IMR-90 (cell line): ENCODE data around the gene FRY. TPM values are rescaled to one million over a fixed set of nuclear protein-coding genes. Genes with fewer than 3 reads are reported as not detected.

ENCODE experiments used
- ATAC-seq: fragments of 200-7000 bp; cut with Tn5 transposase; 2 replicates; pipeline ENCODE4 v1.9.1; 2020; ENCODE audit warnings: low read depth, mild to moderate bottlenecking, moderate library complexity
- BruUV-seq: library from RNA; stranded (reverse); fragments of 400-500 nt; replicated peaks from 2 replicates; lab custom pipeline; 2021; lab: Mats Ljungman, UMichigan
- CTCF ChIA-PET: fragments of 300-600 bp; formaldehyde crosslinking; extraction: SDS; loops from one replicate; lab custom pipeline; 2021; ENCODE audit warnings: antibody characterized with exemption; lab: Yijun Ruan, JAX
- POLR2A ChIA-PET: fragments of 300-600 bp; sonication (Branson Sonifier 250); formaldehyde crosslinking; loops from one replicate; lab custom pipeline; 2022; ENCODE audit warnings: antibody characterized with exemption; ENCODE audit not compliant: unreplicated experiment; lab: Charles Lee
- DNase-seq: peaks from one replicate; pipeline ENCODE4 v3.0.0; 2013
- H2AFZ ChIP-seq: replicated peaks from 2 replicates; pipeline ENCODE3; 2013; ENCODE audit warnings: low read length, mild to moderate bottlenecking; ENCODE audit not compliant: poor library complexity
- H2AK5ac ChIP-seq: 2 replicates; pipeline ENCODE4 v1.6.1; 2013; ENCODE audit warnings: low read depth, low read length, inconsistent platforms
- H2AK9ac ChIP-seq: replicated peaks from 2 replicates; pipeline ENCODE3; 2013; ENCODE audit warnings: mild to moderate bottlenecking, low read depth, low read length, moderate library complexity; ENCODE audit not compliant: poor library complexity
- H2BK120ac ChIP-seq: 2 replicates; pipeline ENCODE4 v1.6.1; 2013; ENCODE audit warnings: low read depth, low read length, inconsistent platforms
- H2BK15ac ChIP-seq: 3 replicates; pipeline ENCODE4 v1.6.1; 2013; ENCODE audit warnings: low read depth, low read length, inconsistent platforms
- H2BK20ac ChIP-seq: 2 replicates; pipeline ENCODE4 v1.6.1; 2013; ENCODE audit warnings: low read depth, mild to moderate bottlenecking, inconsistent platforms, low read length, moderate library complexity
- H2BK5ac ChIP-seq: 2 replicates; pipeline ENCODE4 v1.6.1; 2013; ENCODE audit warnings: mild to moderate bottlenecking, low read depth, low read length, inconsistent platforms; ENCODE audit not compliant: poor library complexity, severe bottlenecking
- H3K14ac ChIP-seq: replicated peaks from 2 replicates; pipeline ENCODE4 v1.6.1; 2013; ENCODE audit warnings: low read depth, low read length, inconsistent platforms
- H3K18ac ChIP-seq: 2 replicates; pipeline ENCODE4 v1.6.1; 2013; ENCODE audit warnings: low read depth, low read length, control low read depth
- H3K23ac ChIP-seq: 2 replicates; pipeline ENCODE4 v1.6.1; 2013; ENCODE audit warnings: low read depth, low read length, inconsistent platforms
- H3K27ac ChIP-seq: 2 replicates; pipeline ENCODE4 v1.5.1; 2013; ENCODE audit warnings: mild to moderate bottlenecking, control low read depth, low read length; ENCODE audit not compliant: insufficient read depth
- H3K27me3 ChIP-seq: 2 replicates; pipeline ENCODE4 v1.6.1; 2013; ENCODE audit warnings: low read length; ENCODE audit not compliant: control insufficient read depth, insufficient read depth
- H3K36me3 ChIP-seq: 2 replicates; pipeline ENCODE4 v1.6.1; 2013; ENCODE audit warnings: low read length, mixed read lengths; ENCODE audit not compliant: control insufficient read depth, insufficient read depth
- H3K4ac ChIP-seq: 2 replicates; pipeline ENCODE4 v1.6.1; 2013; ENCODE audit warnings: low read depth, low read length, inconsistent platforms
- H3K4me1 ChIP-seq: 2 replicates; pipeline ENCODE4 v1.6.1; 2013; ENCODE audit warnings: low read length, mixed read lengths; ENCODE audit not compliant: control insufficient read depth, insufficient read depth
- H3K4me2 ChIP-seq: 2 replicates; pipeline ENCODE4 v1.6.1; 2013; ENCODE audit warnings: low read depth, mild to moderate bottlenecking, control low read depth, low read length, moderate library complexity
- H3K4me3 ChIP-seq: 2 replicates; pipeline ENCODE4 v1.5.1; 2013; ENCODE audit warnings: low read depth, mild to moderate bottlenecking, control low read depth, low read length, moderate library complexity; ENCODE audit not compliant: insufficient read depth
- H3K56ac ChIP-seq: 2 replicates; pipeline ENCODE4 v1.6.1; 2013; ENCODE audit warnings: low read length, inconsistent platforms; ENCODE audit not compliant: insufficient read depth; ENCODE audit errors: extremely low read depth
- H3K79me1 ChIP-seq, 2 experiments: 2 replicates each; pipeline ENCODE4 v1.6.1; 2013; ENCODE audit warnings: low read length in 2 of 2, inconsistent platforms in 1 of 2, low read depth in 1 of 2
- H3K9ac ChIP-seq: 2 replicates; pipeline ENCODE4 v1.6.1; 2013; ENCODE audit warnings: low read depth, low read length, control low read depth
- H3K9me1 ChIP-seq: 2 replicates; pipeline ENCODE4 v1.6.1; 2013; ENCODE audit warnings: low read length, inconsistent platforms; ENCODE audit not compliant: insufficient read depth
- H3K9me3 ChIP-seq: 2 replicates; pipeline ENCODE4 v1.6.1; 2013; ENCODE audit warnings: low read length; ENCODE audit not compliant: control insufficient read depth, insufficient read depth
- H4K20me1 ChIP-seq: 2 replicates; pipeline ENCODE4 v1.6.1; 2013; ENCODE audit warnings: low read length, inconsistent platforms; ENCODE audit not compliant: insufficient read depth
- H4K5ac ChIP-seq: 2 replicates; pipeline ENCODE4 v1.6.1; 2013; ENCODE audit warnings: mild to moderate bottlenecking, low read depth, low read length, control low read depth
- H4K8ac ChIP-seq, 2 experiments: 2 replicates each; pipeline ENCODE4 v1.6.1; 2013; ENCODE audit warnings: low read depth in 2 of 2, low read length in 2 of 2, control low read depth in 1 of 2, inconsistent platforms in 1 of 2
- H4K91ac ChIP-seq: 2 replicates; pipeline ENCODE4 v1.6.1; 2013; ENCODE audit warnings: low read depth, low read length, inconsistent platforms; ENCODE audit not compliant: insufficient read depth
- BHLHE40 ChIP-seq: fragments of 150-350 bp; IDR thresholded peaks from 2 replicates; pipeline ENCODE4 v1.6.1; 2016; ENCODE audit warnings: mild to moderate bottlenecking, low read depth, low read length
- CEBPB ChIP-seq: IDR thresholded peaks from 2 replicates; pipeline ENCODE4 v1.6.1; 2012; ENCODE audit warnings: low read depth, low read length, improper control_type of control experiment
- MAZ ChIP-seq: IDR thresholded peaks from 2 replicates; pipeline ENCODE4 v1.6.1; 2012; ENCODE audit warnings: low read depth, mild to moderate bottlenecking, low read length, improper control_type of control experiment, moderate library complexity, borderline replicate concordance
- MXI1 ChIP-seq: IDR thresholded peaks from 2 replicates; pipeline ENCODE4 v1.6.1; 2012; ENCODE audit warnings: low read depth, mild to moderate bottlenecking, low read length, moderate library complexity, borderline replicate concordance
- RFX5 ChIP-seq: IDR thresholded peaks from 2 replicates; pipeline ENCODE4 v1.8.0; 2012; ENCODE audit warnings: low read depth, mild to moderate bottlenecking, low read length, moderate library complexity
- dilution Hi-C: fragments of 300-500 bp; cut with HindIII; formaldehyde crosslinking; loops from one replicate; pipeline ENCODE4 v1.14.3; 2018; ENCODE audit warnings: low sequenced_read_pairs; ENCODE audit not compliant: unreplicated experiment
- in situ Hi-C: fragments of 300-500 bp; cut with MboI; formaldehyde crosslinking; loops from 3 replicates; pipeline ENCODE4 v1.14.3; 2019; ENCODE audit warnings: low sequenced_read_pairs, inconsistent platforms, mixed read lengths
- intact Hi-C: fragments of 100-400 bp; cut with micrococcal nuclease; formaldehyde crosslinking; loops from 2 replicates; pipeline ENCODE4 v1.10.0; 2022
- polyA plus RNA-seq, 3 experiments: library from polyadenylated mRNA; depleted of rRNA; stranded (reverse); fragments of >200 nt; gene quantifications; 2 replicates each; pipeline ENCODE4 v1.2.3, GENCODE V29; 2012; ENCODE audit warnings: low replicate concordance in 1 of 3
- total RNA-seq: library from RNA; depleted of rRNA; stranded (reverse); fragments of >200 nt; gene quantifications from 2 replicates; pipeline ENCODE4 v1.2.3, GENCODE V29; 2012
- TF ChIP-seq, protein P1 (sequence below): conservative IDR thresholded peaks from 2 replicates; pipeline ENCODE4 v1.5.1; 2012; ENCODE audit warnings: mild to moderate bottlenecking, low read depth, low read length, improper control_type of control experiment
- TF ChIP-seq, protein P2 (sequence below): fragments of 150-350 bp; IDR thresholded peaks from 2 replicates; pipeline ENCODE4 v1.6.1; 2016; ENCODE audit warnings: low read depth, mild to moderate bottlenecking, low read length, moderate library complexity, borderline replicate concordance

FRY gene
- total and polyA plus RNA-seq, 2 of the 4 experiments (the other 2 are of a cell fraction), result 3.0 to 4.8 TPM

DNA sequence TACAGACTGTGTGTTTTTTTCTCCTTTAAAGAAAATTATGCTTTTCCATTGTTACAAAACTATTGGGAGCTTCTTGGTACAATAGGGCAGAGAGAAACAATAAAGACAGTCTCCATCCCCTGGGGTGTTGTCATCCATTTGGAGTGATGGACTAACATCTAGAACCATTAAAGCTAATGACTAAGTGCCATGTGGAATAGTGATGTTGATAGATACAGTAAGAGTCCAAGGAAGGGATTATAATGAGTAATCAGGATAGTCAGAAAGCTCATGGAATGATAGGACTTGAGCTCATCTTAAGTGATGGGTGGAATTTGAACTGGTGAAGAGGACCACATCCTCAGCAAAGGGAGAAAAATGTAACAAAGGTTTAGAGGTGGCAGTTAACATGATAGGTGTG is 24.1 kb upstream of the FRY start:
- DNase-seq, result peak; percentile 8
- Histone ChIP-seq H2BK20ac (no peak overlapping the region), H4K5ac (no peak overlapping the region), H2BK120ac (no peak overlapping the region), H2AK9ac (no peak overlapping the region), H4K20me1 (no peaks in the 10 kb centered on the region), H3K36me3 (no peaks in the 10 kb centered on the region), H3K18ac (no peak overlapping the region), H3K4me1 (no peaks in the 10 kb centered on the region; the same call in 1 of the 2 replicates), H2AFZ (no peak overlapping the region), H3K4me2 (no peak overlapping the region), H3K27ac (no peak overlapping the region), H2AK5ac (no peak overlapping the region), H3K56ac (no peak overlapping the region), H3K4ac (no peak overlapping the region), H3K14ac (no peak overlapping the region), H4K8ac (no peak overlapping the region), H4K91ac (no peak overlapping the region), H3K23ac (no peak overlapping the region), H3K9ac (no peak overlapping the region), H3K9me3 (no peaks in the 10 kb centered on the region), H2BK5ac (no peak overlapping the region), H3K4me3 (no peak overlapping the region), H3K9me1 (no peaks in the 10 kb centered on the region), H2BK15ac (no peak overlapping the region), H3K27me3 (no peaks in the 10 kb centered on the region; the same call in 1 of the 2 replicates), H3K79me1 (no peaks in the 10 kb centered on the region)
- TF ChIP-seq BHLHE40 (no peak), MXI1 (no peak), MAZ (no peak), RFX5 (no peak), CEBPB (no peak)
- TF ChIP-seq, protein P1, sequence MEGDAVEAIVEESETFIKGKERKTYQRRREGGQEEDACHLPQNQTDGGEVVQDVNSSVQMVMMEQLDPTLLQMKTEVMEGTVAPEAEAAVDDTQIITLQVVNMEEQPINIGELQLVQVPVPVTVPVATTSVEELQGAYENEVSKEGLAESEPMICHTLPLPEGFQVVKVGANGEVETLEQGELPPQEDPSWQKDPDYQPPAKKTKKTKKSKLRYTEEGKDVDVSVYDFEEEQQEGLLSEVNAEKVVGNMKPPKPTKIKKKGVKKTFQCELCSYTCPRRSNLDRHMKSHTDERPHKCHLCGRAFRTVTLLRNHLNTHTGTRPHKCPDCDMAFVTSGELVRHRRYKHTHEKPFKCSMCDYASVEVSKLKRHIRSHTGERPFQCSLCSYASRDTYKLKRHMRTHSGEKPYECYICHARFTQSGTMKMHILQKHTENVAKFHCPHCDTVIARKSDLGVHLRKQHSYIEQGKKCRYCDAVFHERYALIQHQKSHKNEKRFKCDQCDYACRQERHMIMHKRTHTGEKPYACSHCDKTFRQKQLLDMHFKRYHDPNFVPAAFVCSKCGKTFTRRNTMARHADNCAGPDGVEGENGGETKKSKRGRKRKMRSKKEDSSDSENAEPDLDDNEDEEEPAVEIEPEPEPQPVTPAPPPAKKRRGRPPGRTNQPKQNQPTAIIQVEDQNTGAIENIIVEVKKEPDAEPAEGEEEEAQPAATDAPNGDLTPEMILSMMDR, result no peak
- TF ChIP-seq, protein P2, sequence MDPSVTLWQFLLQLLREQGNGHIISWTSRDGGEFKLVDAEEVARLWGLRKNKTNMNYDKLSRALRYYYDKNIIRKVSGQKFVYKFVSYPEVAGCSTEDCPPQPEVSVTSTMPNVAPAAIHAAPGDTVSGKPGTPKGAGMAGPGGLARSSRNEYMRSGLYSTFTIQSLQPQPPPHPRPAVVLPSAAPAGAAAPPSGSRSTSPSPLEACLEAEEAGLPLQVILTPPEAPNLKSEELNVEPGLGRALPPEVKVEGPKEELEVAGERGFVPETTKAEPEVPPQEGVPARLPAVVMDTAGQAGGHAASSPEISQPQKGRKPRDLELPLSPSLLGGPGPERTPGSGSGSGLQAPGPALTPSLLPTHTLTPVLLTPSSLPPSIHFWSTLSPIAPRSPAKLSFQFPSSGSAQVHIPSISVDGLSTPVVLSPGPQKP, result no peak
- no TSS peak for BruUV-seq
- dilution Hi-C loops, result no loop called here
- no peak for ATAC-seq
- intact Hi-C loops, result no loop called here
- CTCF ChIA-PET, result interaction anchor here (0.8 kb wide), 1 partner anchor 9 kb away, joined by 3 read pairs; no protein-coding TSS in a partner anchor
- in situ Hi-C loops, result no loop called here
- POLR2A ChIA-PET, result no interaction called here
